ENCODE results near the gene SLC12A3. TPM values are rescaled to one million over a fixed set of nuclear protein-coding genes. Genes with fewer than 3 reads are reported as not detected.

The SLC12A3 gene
- total and polyA plus RNA-seq, 2 donors (not counting 1 experiment from before 2014, with no cell fraction given) = not detected

DNA sequence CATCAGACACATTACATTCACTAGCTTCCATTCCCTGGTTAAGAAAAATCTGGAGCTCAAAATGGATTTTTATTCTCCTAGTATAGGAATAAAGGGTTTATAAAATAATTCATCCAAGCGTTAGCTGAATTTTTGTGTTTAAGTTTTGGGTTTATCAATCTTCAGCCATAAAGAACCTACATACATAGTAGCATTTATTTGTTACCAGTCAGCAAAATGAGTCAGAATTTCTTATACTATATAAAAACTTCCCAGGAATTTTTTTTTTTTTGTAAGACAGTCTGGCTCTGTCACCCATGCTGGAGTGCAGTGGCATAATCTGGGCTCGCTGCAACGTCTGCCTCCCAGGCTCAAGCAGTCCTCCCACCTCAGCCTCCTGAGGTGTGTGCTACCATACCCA is 40.2 kb upstream of the SLC12A3 start:
- Histone ChIP-seq H3K9ac (ENCODE audit: insufficient read depth, low read length) (no peak overlapping the region), H3K4me1 (ENCODE audit: control insufficient read depth, extremely low read depth, insufficient read depth, low read length) (no peaks in the 10 kb centered on the region), H3K4me2 (ENCODE audit: extremely low read depth, insufficient read depth, low read length) (no peak overlapping the region), H3K27me3 (ENCODE audit: control insufficient read depth, insufficient read depth, low read length) (no peaks in the 10 kb centered on the region), H3K79me2 (ENCODE audit: control insufficient read depth, insufficient read depth, low read length) (no peaks in the 10 kb centered on the region), H3K4me3 (replicated peaks in 1 of 4; ENCODE audit: control extremely low read depth in 1 of 4, insufficient read depth in 1 of 4, low read depth in 3 of 4, low read length in 4 of 4) (no peak overlapping the region), H3K9me3 (ENCODE audit: control insufficient read depth, insufficient read depth, low read depth, low read length) (no peaks in the 10 kb centered on the region), H3K36me3 (ENCODE audit: control insufficient read depth, insufficient read depth, low read length) (peaks cover 6% of the 10 kb centered on the region), H2AFZ (ENCODE audit: low read length) (no peak overlapping the region), H3K27ac (ENCODE audit: insufficient read depth, low read length) (no peak overlapping the region), H4K20me1 (ENCODE audit: control insufficient read depth, extremely low read depth, insufficient read depth, low read length) (no peaks in the 10 kb centered on the region)
- TF ChIP-seq CTCF (conservative IDR thresholded peaks at IDR 0.05 in 1 of 2, IDR thresholded peaks at IDR 0.05 in 1 of 2; ENCODE audit: low read depth in 1 of 2, low read length in 2 of 2) (no peak), EZH2 (IDR thresholded peaks at IDR 0.05; ENCODE audit: low read length, missing control alignments) (no peak)
- no peak for DNase-seq (ENCODE audit: low read depth in 2 of 2)

DNA sequence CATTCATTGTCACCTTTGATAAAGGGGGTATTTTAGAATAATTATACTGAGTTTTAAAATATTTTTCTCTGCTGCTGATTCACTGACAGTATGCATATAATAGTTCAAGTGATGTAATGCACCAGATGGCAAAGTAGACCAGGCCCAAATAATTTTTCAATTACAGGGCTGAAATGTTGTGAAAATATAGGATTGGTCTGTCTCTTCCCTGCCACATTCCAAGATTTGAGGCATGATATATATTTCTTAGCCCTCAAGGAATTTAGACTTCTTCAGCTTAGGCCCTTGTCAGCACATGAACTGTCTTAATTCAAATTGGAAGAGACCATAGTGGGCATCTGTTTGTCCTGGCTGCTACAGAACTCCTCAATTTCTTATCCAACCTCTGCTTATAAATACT is 39.2 kb upstream of the SLC12A3 start:
- H3K9me3 ChIP-seq (ENCODE audit: control insufficient read depth, insufficient read depth, low read depth, low read length) = no peaks in the 10 kb centered on the region
- no peaks in the 10 kb centered on the region for H4K20me1 ChIP-seq (ENCODE audit: control insufficient read depth, extremely low read depth, insufficient read depth, low read length)
- no peak overlapping the region for H3K27ac ChIP-seq (ENCODE audit: insufficient read depth, low read length)
- no peak for DNase-seq (ENCODE audit: low read depth in 2 of 2)
- no peak overlapping the region for H3K4me3 ChIP-seq (replicated peaks in 1 of 4; ENCODE audit: control extremely low read depth in 1 of 4, insufficient read depth in 1 of 4, low read depth in 3 of 4, low read length in 4 of 4)
- H3K9ac ChIP-seq (ENCODE audit: insufficient read depth, low read length) = no peak overlapping the region
- no peaks in the 10 kb centered on the region for H3K4me1 ChIP-seq (ENCODE audit: control insufficient read depth, extremely low read depth, insufficient read depth, low read length)
- no peak overlapping the region for H2AFZ ChIP-seq (ENCODE audit: low read length)
- H3K27me3 ChIP-seq (ENCODE audit: control insufficient read depth, insufficient read depth, low read length) = no peaks in the 10 kb centered on the region
- TF ChIP-seq CTCF (conservative IDR thresholded peaks at IDR 0.05 in 1 of 2, IDR thresholded peaks at IDR 0.05 in 1 of 2; ENCODE audit: low read depth in 1 of 2, low read length in 2 of 2) (no peak), EZH2 (IDR thresholded peaks at IDR 0.05; ENCODE audit: low read length, missing control alignments) (no peak)
- no peaks in the 10 kb centered on the region for H3K79me2 ChIP-seq (ENCODE audit: control insufficient read depth, insufficient read depth, low read length)
- no peak overlapping the region for H3K4me2 ChIP-seq (ENCODE audit: extremely low read depth, insufficient read depth, low read length)
- H3K36me3 ChIP-seq (ENCODE audit: control insufficient read depth, insufficient read depth, low read length) = peaks cover 6% of the 10 kb centered on the region

DNA sequence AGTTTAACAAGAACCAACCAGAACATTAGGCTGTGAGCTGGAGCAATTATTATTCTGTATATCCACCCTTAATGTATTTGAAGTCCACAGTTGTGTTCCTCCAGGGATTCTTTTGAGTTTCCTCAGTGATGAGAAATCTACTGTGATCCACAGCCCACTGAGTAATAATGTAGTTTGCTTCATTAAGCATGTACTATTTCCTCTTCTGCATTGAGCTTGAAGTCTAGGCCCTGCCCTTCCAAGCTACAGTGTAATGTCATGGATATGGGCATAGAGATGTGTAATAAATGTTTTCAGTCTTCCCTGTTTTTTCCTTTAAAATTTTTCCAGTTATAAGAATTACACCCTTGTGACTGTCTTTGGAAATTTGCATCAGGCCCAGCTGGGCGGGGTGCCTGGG is 36.4 kb upstream of the SLC12A3 start:
- peak in 1 of 2 donors; percentile 37 for DNase-seq (ENCODE audit: low read depth in 2 of 2)
- H3K27me3 ChIP-seq (ENCODE audit: control insufficient read depth, insufficient read depth, low read length) = no peaks in the 10 kb centered on the region
- H3K9ac ChIP-seq (ENCODE audit: insufficient read depth, low read length) = no peak overlapping the region
- H4K20me1 ChIP-seq (ENCODE audit: control insufficient read depth, extremely low read depth, insufficient read depth, low read length) = no peaks in the 10 kb centered on the region
- H3K27ac ChIP-seq (ENCODE audit: insufficient read depth, low read length) = no peak overlapping the region
- TF ChIP-seq CTCF (conservative IDR thresholded peaks at IDR 0.05 in 1 of 2, IDR thresholded peaks at IDR 0.05 in 1 of 2; ENCODE audit: low read depth in 1 of 2, low read length in 2 of 2) = no peak
- no peak for TF ChIP-seq EZH2 (IDR thresholded peaks at IDR 0.05; ENCODE audit: low read length, missing control alignments)
- H3K9me3 ChIP-seq (ENCODE audit: control insufficient read depth, insufficient read depth, low read depth, low read length) = no peaks in the 10 kb centered on the region
- H3K4me2 ChIP-seq (ENCODE audit: extremely low read depth, insufficient read depth, low read length) = no peak overlapping the region
- H2AFZ ChIP-seq (ENCODE audit: low read length) = no peak overlapping the region
- H3K4me1 ChIP-seq (ENCODE audit: control insufficient read depth, extremely low read depth, insufficient read depth, low read length) = no peaks in the 10 kb centered on the region
- H3K79me2 ChIP-seq (ENCODE audit: control insufficient read depth, insufficient read depth, low read length) = no peaks in the 10 kb centered on the region
- no peak overlapping the region for H3K4me3 ChIP-seq (replicated peaks in 1 of 4; ENCODE audit: control extremely low read depth in 1 of 4, insufficient read depth in 1 of 4, low read depth in 3 of 4, low read length in 4 of 4)
- peaks cover 12% of the 10 kb centered on the region for H3K36me3 ChIP-seq (ENCODE audit: control insufficient read depth, insufficient read depth, low read length)

All from fibroblast of lung (primary cell).